HG02642 (cell line): ENCODE measurements around the gene ASCC3.
"Not testable (repeated sequence)": the region's sequence is repeated elsewhere in the genome, so short reads cannot be mapped to it uniquely, and the experiment has no call there.

Experiments
- ATAC-seq: cut with Tn5 transposase; IDR thresholded peaks from one replicate; pipeline ENCODE4 v1.9.1; 2021; ENCODE audit warnings: mild to moderate bottlenecking; ENCODE audit not compliant: unreplicated experiment, poor library complexity

ASCC3 gene

GRCh38 chr6:100677240-100677639 is 203.9 kb downstream of the ASCC3 start:
- ATAC-seq, result no peak

GRCh38 chr6:100673641-100674040 is 207.5 kb downstream of the ASCC3 start:
- ATAC-seq, result no peak

- no peak for ATAC-seq
Observed at GRCh38 chr6:100671740-100672139, 209.4 kb downstream of the ASCC3 start.

DNA sequence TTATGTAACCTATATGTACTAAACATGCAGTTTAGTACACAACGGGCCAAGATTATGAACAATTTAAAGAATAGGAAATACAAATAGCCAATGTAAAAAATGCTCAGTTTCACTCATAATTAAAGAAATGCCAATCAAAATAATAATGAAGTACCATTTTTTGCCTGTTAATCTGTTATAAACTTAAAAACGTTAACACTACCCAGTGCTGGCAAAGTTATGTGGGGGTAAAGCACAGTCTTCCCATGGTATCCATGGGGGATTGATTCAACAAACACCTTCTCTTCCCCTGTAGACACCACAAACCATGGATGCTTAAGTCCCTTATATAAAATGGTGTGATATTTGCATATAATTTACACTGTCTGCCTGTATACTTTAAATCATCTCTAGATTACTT is 211.1 kb downstream of the ASCC3 start:
- ATAC-seq, result no peak

- ATAC-seq, result peak; percentile 100
Observed at GRCh38 chr6:100665041-100665380, 216.1 kb downstream of the ASCC3 start.

DNA sequence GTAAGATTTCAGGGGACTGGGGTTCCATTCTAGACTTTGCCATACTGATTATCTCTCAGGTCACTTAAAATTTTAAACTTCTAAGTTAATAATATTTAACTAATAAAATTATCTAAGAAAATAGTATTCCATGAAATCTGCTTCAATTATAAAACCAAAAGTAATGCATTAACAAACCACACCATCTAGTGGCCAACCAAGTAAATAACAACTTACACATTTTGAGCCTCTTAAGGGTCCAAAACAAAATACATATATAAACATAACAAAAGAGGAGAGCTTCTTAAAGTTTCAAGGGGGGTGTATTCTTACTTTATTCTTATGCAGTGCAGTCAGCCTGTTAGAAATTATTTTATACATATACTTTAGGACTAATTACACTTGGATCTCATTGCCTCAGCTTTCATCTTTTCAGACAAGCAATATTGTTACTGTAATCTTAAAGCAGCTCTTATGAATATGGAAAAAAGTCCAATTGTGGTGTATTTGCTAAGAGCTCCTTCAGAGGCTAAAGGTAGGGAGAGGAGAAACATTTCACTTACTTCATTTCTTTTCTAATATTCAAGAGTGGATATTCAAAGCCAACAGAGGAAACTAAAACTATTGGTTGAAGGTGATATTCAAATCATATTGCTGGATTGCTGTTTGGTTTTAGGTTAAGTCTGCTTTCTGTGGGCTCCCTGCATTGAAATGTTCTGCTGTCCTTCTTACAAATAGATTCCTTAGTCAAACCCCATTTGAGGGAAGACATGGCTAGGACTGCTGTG is 216.7 kb downstream of the ASCC3 start:
- ATAC-seq, result peak; percentile 35

DNA sequence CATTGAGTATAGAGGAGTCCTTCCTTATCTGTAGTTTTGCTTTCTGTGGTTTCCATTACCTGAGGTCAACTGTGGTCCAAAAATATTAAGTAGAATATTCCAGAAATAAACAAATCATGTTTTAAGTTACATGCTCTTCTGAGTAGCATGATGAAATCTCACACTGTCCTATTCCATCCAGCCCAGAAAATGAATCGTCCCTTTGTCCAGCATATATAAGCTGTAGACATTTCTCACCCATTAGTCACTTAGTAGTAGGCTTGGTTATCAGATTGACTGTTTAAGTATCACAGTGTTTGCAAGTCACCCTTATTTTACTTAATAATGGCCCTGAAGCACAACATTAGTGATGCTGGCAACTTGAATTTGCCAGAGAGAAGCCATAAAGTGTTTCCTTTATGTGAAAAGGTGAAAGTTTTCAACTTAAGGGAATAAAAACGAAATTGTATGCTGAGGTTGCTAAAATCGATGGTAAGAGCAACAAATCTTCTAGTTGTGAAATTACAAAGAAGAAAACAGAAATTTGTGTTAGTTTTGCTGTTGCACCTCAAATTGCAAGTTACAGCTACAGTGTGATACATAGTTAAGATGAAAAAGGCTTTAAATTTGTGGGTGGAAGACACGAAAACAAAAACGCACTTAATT is 217.8 kb downstream of the ASCC3 start:
- ATAC-seq, result no peak

DNA sequence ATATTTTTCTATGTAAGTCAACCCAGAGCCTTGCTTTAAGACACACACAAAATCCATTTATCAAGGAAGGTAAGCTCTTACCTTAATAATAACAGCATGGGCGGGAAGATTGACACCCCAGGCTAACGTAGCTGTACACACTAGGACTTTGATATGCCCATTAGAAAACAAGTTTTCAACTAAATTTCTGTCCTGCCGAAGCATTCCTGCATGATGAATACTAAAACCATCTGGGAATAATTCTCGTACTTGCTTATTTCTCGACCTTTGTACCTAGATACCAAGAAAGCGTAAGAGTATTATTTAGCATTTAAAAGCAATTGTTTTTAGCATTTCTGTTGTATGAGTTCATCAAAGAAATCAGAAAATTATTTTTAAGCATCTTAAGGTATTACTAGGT is 218.9 kb downstream of the ASCC3 start:
- no peak for ATAC-seq

DNA sequence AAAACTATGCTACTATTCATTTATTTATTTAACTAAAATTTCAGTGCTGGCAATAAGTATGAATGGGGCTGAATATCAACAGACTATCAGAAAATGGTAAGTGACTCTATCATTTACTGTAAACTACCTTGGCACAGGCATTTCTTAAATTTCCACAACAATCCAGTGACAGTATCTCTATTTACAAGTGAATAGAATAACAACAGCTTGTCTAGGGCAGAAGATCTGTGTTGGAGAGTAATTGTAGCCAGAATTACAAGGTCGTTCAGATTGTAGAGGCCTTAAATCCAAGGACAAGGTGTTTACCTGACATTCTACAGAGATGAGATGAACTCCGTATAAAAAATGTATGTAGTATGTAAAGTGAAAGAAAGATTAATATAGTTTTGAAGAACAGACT is 222.6 kb downstream of the ASCC3 start:
- ATAC-seq, result no peak

GRCh38 chr6:100657678-100658330 is 223.3 kb downstream of the ASCC3 start:
- no peak for ATAC-seq

GRCh38 chr6:100641147-100641546 is 240.0 kb downstream of the ASCC3 start:
- ATAC-seq, result not testable (repeated sequence)

- ATAC-seq, result no peak
Observed at GRCh38 chr6:100633096-100633777, 247.9 kb downstream of the ASCC3 start.

DNA sequence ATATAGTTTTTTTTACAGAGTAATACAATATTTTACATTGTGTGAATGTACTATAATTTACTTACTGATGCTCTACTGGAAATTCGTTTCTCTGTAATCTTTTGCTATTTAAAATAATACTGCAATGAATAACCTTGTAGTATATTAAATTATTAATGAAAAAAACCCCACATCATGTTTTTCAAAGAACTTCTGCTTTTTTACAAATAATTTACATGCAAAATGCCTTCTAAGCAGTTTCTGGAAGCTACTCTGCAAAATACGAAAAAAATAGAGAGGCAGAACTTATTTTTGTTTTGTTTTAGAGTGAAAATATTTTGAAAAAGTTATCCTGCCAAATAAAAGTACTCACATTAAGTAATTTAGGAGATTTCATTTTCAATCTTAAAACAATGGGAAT is 250.6 kb downstream of the ASCC3 start:
- no peak for ATAC-seq

GRCh38 chr6:100627911-100628758 is 253.0 kb downstream of the ASCC3 start:
- no peak for ATAC-seq

DNA sequence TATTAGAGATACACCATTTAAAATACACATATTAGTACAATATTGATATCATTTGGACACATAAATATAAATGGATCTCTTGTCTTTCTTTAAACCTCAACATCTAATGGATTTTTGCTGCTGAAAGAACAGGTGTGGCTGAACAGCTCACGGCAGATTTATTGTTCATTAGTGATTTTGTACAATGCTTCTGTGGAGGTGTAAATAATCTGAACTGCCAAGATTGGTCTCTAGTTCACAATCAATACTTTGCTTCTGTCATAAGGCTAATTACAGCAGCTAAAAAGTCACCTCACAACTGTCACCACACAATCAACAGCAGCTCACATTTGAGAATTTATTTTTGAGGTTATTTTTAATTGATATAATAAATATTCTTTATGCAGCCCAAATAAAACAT is 254.4 kb downstream of the ASCC3 start:
- ATAC-seq, result no peak

- no peak for ATAC-seq
Observed at GRCh38 chr6:100622907-100623692, 258.0 kb downstream of the ASCC3 start.

DNA sequence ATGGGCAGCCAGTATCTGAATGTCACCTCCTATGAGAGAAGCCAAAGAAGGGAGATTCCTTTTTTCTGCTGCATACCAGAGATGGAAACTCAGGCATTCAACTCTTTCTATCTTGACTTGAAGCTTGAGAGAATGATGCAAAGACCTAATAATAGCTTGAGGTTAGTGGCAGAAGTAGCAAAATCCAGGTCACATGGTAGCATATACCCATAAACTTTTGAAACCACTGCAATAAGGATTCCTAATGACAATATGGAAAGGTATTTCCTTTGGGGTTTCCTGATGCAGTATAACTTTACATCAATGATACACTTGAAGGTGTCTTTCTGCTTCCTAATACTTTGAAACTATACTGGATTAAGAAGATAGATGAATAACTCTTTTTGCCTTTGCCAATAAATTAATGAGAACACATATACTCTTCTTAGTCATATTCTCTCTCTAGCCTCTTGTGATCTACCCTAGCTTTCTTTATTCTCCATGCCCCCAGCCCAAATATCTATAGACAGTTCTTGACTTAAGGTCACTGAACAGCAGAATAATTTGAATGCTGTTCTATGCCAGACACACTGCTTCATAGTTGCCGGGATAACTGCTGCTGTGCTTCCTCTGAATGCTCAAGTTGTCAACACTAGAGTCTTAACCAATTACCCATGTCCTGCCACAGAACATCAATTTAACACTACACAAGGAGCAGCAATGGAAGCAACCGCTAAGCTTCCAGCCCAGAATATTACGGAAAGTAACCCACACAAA is 260.9 kb downstream of the ASCC3 start:
- ATAC-seq, result no peak

GRCh38 chr6:100618351-100618671 is 262.8 kb downstream of the ASCC3 start:
- no peak for ATAC-seq
